MM.1S (cell line): ENCODE results near the gene FIBCD1.

Experiments used
- DNase-seq: peaks from one replicate; pipeline ENCODE4 v3.0.0-alpha.2; 2015
- H2AFZ ChIP-seq: fragments of 300-600 bp; sonication (generic); 2 replicates; pipeline ENCODE4 v1.6.0; 2016; ENCODE audit warnings: antibody characterized with exemption, low read length
- H3F3A ChIP-seq: fragments of 300-600 bp; sonication (generic); 2 replicates; pipeline ENCODE4 v1.6.1; 2016; ENCODE audit warnings: mild to moderate bottlenecking, antibody characterized with exemption, low read length, moderate library complexity, mixed read lengths; ENCODE audit not compliant: insufficient read depth
- H3K27ac ChIP-seq: fragments of 300-600 bp; sonication (generic); 2 replicates; pipeline ENCODE4 v1.5.1; 2016; ENCODE audit warnings: mild to moderate bottlenecking, low read length
- H3K27me3 ChIP-seq: fragments of 300-600 bp; sonication (generic); replicated peaks from 2 replicates; pipeline ENCODE4 v1.6.0; 2016; ENCODE audit warnings: low read length; ENCODE audit not compliant: insufficient read depth
- H3K36me3 ChIP-seq: fragments of 300-600 bp; sonication (generic); replicated peaks from 2 replicates; pipeline ENCODE4 v1.6.1; 2016; ENCODE audit warnings: mild to moderate bottlenecking, low read length, mixed read lengths; ENCODE audit not compliant: insufficient read depth
- H3K4me1 ChIP-seq: fragments of 300-600 bp; sonication (generic); 2 replicates; pipeline ENCODE4 v1.6.1; 2016; ENCODE audit warnings: low read length, mixed read lengths
- H3K4me2 ChIP-seq: fragments of 300-600 bp; sonication (generic); 2 replicates; pipeline ENCODE4 v1.6.0; 2016; ENCODE audit warnings: low read depth, low read length
- H3K4me3 ChIP-seq: fragments of 300-600 bp; sonication (generic); 2 replicates; pipeline ENCODE4 v1.5.1; 2016; ENCODE audit warnings: low read length, mixed read lengths
- H3K79me2 ChIP-seq: fragments of 300-600 bp; sonication (generic); 2 replicates; pipeline ENCODE4 v1.6.1; 2016; ENCODE audit warnings: mixed run types, low read length, mixed read lengths
- H3K9ac ChIP-seq: fragments of 300-600 bp; sonication (generic); 2 replicates; pipeline ENCODE4 v1.6.1; 2016; ENCODE audit warnings: low read length, mixed read lengths
- H3K9me2 ChIP-seq: fragments of 300-600 bp; sonication (generic); replicated peaks from 2 replicates; pipeline ENCODE4 v1.6.1; 2016; ENCODE audit warnings: mild to moderate bottlenecking, low read length, mixed read lengths; ENCODE audit not compliant: insufficient read depth
- H3K9me3 ChIP-seq: fragments of 300-600 bp; sonication (generic); replicated peaks from 2 replicates; pipeline ENCODE4 v1.6.1; 2016; ENCODE audit warnings: mild to moderate bottlenecking, low read length, mixed read lengths; ENCODE audit not compliant: insufficient read depth
- H4K20me1 ChIP-seq: fragments of 300-600 bp; sonication (generic); 2 replicates; pipeline ENCODE4 v1.6.1; 2016; ENCODE audit warnings: mild to moderate bottlenecking, low read length, moderate library complexity, mixed read lengths; ENCODE audit not compliant: insufficient read depth
- EZH2 ChIP-seq: fragments of 300-600 bp; sonication (generic); optimal IDR thresholded peaks from 2 replicates; pipeline ENCODE3; 2017; ENCODE audit warnings: low read depth, mild to moderate bottlenecking, antibody characterized with exemption, low read length, mixed read lengths
- EZH2phosphoT487 ChIP-seq: fragments of 300-600 bp; sonication (generic); IDR thresholded peaks from 2 replicates; pipeline ENCODE4 v1.6.1; 2018; ENCODE audit warnings: antibody characterized with exemption, low read length
- TF ChIP-seq, protein P1 (sequence below): fragments of 300-600 bp; sonication (generic); IDR thresholded peaks from 2 replicates; pipeline ENCODE4 v1.5.1; 2016; ENCODE audit warnings: antibody characterized with exemption, low read length, mixed read lengths

FIBCD1 gene

DNA sequence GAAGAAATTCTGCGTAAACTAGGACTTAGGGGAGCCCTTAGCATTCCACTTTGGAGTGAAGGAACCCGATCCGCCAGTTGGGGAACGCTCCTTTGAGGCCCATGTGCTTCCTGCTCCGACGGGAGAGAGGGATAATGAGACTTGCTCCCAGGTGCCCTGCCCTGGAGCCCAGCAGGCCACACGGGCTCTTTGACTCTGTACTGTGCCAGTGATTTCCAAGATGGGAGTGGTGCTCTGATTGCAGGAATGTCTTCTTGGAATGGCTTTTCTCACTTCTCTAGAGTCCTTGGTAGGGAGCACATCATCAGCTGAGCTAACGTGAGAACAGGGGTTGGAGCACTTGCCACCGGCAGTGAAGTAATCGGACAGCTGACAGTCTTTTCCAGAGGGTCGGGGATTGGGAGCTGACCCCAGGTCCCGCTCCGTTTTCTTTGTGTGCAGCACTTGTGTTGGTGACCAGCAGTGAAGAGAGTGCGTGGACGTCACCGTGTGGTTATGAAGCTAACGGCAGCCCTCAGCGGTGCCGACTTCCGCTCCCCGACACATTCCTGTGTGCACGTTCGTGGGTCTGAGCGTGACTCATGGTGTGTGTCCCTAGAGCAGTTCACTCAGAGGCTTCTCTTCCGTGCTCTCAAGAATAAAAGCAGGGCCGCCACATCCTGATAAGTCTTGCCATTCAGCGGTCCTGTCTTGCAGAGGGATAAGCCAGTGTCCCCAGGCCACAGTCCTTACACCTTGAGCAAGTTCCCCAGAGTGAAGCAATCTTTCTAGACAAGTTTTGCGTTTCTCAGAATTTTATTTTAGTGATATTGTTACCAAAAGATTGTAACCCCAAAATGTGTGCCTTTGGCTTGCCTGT, 78.4 kb downstream of the FIBCD1 start:
- Histone ChIP-seq H3K27ac (no peak overlapping the region), H3F3A (no peaks in the 10 kb centered on the region), H3K79me2 (no peaks in the 10 kb centered on the region), H2AFZ (no peak overlapping the region), H3K27me3 (no peaks in the 10 kb centered on the region), H3K4me2 (no peak overlapping the region), H4K20me1 (no peaks in the 10 kb centered on the region), H3K4me1 (no peaks in the 10 kb centered on the region), H3K9ac (no peak overlapping the region), H3K9me2 (no peaks in the 10 kb centered on the region), H3K9me3 (no peaks in the 10 kb centered on the region), H3K4me3 (no peak overlapping the region), H3K36me3 (no peaks in the 10 kb centered on the region)
- no peak for DNase-seq
- TF ChIP-seq, protein P1, sequence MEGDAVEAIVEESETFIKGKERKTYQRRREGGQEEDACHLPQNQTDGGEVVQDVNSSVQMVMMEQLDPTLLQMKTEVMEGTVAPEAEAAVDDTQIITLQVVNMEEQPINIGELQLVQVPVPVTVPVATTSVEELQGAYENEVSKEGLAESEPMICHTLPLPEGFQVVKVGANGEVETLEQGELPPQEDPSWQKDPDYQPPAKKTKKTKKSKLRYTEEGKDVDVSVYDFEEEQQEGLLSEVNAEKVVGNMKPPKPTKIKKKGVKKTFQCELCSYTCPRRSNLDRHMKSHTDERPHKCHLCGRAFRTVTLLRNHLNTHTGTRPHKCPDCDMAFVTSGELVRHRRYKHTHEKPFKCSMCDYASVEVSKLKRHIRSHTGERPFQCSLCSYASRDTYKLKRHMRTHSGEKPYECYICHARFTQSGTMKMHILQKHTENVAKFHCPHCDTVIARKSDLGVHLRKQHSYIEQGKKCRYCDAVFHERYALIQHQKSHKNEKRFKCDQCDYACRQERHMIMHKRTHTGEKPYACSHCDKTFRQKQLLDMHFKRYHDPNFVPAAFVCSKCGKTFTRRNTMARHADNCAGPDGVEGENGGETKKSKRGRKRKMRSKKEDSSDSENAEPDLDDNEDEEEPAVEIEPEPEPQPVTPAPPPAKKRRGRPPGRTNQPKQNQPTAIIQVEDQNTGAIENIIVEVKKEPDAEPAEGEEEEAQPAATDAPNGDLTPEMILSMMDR = no peak
- TF ChIP-seq EZH2 = no peak
- no peak for TF ChIP-seq EZH2phosphoT487

- no peak for DNase-seq
- Histone ChIP-seq H3K9me3 (no peaks in the 10 kb centered on the region), H3K36me3 (no peaks in the 10 kb centered on the region), H3K9me2 (no peaks in the 10 kb centered on the region), H3F3A (no peaks in the 10 kb centered on the region), H4K20me1 (no peaks in the 10 kb centered on the region), H3K27ac (no peak overlapping the region), H3K4me2 (no peak overlapping the region), H3K79me2 (no peaks in the 10 kb centered on the region), H3K9ac (no peak overlapping the region), H2AFZ (no peak overlapping the region), H3K4me3 (no peak overlapping the region), H3K4me1 (no peaks in the 10 kb centered on the region), H3K27me3 (no peaks in the 10 kb centered on the region)
- TF ChIP-seq, protein P1 = no peak
- TF ChIP-seq EZH2phosphoT487 (no peak), EZH2 (no peak)
These were observed 80.0 kb downstream of the FIBCD1 start for GRCh38 chr9:130858739-130859705.

DNA sequence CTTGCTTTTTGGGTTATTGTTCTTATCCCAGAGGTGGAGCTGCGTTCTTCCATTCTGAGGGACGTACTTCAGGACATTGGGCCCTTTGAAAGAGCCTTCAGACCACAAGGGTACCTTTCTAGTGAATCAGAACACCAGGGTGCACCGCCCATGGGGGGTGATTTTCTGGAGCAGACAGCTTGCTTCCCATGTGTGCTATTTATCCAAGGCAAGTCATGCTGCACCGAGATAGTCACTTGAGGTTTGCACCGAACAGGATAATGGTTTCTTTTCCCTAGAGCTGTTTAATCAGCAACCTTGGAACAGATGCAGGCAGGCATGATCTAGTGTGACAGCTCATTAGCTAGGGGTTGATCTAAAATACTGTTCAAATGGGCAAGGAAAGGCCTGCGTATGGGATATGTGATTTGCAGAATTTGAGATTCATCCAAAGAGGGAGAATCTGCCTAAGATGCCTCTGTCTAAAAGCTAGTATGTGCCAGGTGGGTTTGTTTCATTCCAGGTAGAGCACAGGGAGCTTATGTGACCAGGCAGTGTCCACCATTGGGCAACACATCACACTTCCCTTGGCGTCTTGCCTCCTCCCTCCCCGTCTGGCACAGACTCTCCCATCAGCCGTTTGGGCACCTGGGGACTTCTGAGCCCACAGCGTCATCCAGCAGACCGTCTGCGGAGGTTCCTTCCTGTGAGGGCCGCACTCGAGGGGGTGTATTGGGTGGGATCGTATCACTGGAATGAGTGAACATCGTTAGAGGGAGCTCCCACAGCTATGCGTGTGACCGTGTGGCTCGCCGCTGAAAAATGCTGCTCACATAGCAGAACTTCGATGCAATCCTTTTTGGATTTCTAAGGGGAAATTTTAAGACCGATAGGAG, 80.9 kb downstream of the FIBCD1 start:
- DNase-seq = no peak
- no peaks in the 10 kb centered on the region for H3K4me1 ChIP-seq
- TF ChIP-seq EZH2 (no peak), EZH2phosphoT487 (no peak)
- TF ChIP-seq, protein P1 = no peak
- no peaks in the 10 kb centered on the region for H3K79me2 ChIP-seq
- H3K27ac ChIP-seq = no peak overlapping the region
- no peaks in the 10 kb centered on the region for H3F3A ChIP-seq
- H3K27me3 ChIP-seq = no peaks in the 10 kb centered on the region
- no peaks in the 10 kb centered on the region for H3K36me3 ChIP-seq
- no peaks in the 10 kb centered on the region for H3K9me3 ChIP-seq
- H2AFZ ChIP-seq = no peak overlapping the region
- no peaks in the 10 kb centered on the region for H4K20me1 ChIP-seq
- no peak overlapping the region for H3K9ac ChIP-seq
- no peak overlapping the region for H3K4me2 ChIP-seq
- no peak overlapping the region for H3K4me3 ChIP-seq
- no peaks in the 10 kb centered on the region for H3K9me2 ChIP-seq
